ENCODE measurements around the gene TMEM132C. TPM values are rescaled to one million over a fixed set of nuclear protein-coding genes. Genes with fewer than 3 reads are reported as not detected.

TMEM132C gene
- total RNA-seq, 1 experiment from 2014 or later, result not detected

DNA sequence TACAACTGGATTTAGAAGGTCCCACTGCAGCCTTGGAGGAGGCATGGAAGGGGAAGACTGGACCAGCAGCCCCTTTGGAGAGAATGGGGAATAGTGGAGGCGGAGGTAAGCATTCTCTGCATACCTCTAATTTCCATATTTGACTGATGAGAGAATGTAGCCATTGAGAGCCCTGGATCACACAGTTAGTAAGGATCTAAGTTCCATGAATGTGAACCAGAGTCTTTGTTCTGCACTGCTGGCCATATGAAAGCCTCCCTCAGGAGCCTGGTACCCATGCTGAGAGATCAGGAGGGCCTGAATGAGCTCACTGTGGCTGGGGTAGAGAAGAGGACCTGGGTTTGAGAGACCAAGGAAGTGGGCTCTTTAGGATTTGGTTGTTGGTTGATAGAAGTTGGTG is 192.1 kb downstream of the TMEM132C start:
- Mint-ChIP-seq H3K27me3 (ENCODE audit: insufficient read depth, unreplicated experiment) (no peaks in the 10 kb centered on the region), H3K36me3 (ENCODE audit: insufficient read depth, unreplicated experiment) (no peaks in the 10 kb centered on the region), H3K4me1 (ENCODE audit: insufficient read depth, unreplicated experiment) (no peaks in the 10 kb centered on the region), H3K9me3 (ENCODE audit: unreplicated experiment) (peaks cover 25% of the 10 kb centered on the region), H3K4me3 (ENCODE audit: unreplicated experiment) (no peak overlapping the region), H3K27ac (ENCODE audit: low read depth, unreplicated experiment) (no peak overlapping the region)
- intact Hi-C loops (cut with micrococcal nuclease), result no loop called here
- POLR2A ChIA-PET, result no interaction called here
- no TSS peak for BruUV-seq (replicated peaks)
- CTCF ChIA-PET, result no interaction called here
- DNase-seq (ENCODE audit: unreplicated experiment), result no peak
- TF ChIP-seq, protein P1, sequence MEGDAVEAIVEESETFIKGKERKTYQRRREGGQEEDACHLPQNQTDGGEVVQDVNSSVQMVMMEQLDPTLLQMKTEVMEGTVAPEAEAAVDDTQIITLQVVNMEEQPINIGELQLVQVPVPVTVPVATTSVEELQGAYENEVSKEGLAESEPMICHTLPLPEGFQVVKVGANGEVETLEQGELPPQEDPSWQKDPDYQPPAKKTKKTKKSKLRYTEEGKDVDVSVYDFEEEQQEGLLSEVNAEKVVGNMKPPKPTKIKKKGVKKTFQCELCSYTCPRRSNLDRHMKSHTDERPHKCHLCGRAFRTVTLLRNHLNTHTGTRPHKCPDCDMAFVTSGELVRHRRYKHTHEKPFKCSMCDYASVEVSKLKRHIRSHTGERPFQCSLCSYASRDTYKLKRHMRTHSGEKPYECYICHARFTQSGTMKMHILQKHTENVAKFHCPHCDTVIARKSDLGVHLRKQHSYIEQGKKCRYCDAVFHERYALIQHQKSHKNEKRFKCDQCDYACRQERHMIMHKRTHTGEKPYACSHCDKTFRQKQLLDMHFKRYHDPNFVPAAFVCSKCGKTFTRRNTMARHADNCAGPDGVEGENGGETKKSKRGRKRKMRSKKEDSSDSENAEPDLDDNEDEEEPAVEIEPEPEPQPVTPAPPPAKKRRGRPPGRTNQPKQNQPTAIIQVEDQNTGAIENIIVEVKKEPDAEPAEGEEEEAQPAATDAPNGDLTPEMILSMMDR (IDR thresholded peaks at IDR 0.05; ENCODE audit: unreplicated experiment), result no peak

DNA sequence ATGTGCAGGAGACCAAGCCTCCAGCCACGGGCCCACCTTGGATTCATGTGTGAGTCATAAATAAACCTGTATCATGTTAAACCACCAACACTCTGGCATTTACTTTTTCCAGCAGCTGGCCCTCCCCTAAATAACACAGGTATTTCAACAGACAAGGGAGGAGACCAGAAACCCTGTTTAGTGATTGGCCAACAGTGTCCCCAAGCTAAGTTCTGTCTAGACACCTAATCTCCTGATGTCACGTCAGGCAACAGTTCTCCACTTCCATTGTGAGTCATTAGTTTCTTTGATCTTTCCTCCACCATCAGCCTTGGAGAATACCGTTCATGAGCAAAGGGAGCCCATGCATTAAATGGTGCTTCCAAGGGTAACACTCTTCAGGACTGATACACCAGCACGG is 196.9 kb downstream of the TMEM132C start:
- no TSS peak for BruUV-seq (replicated peaks)
- Mint-ChIP-seq H3K9me3 (ENCODE audit: unreplicated experiment) (peaks cover 49% of the 10 kb centered on the region), H3K4me1 (ENCODE audit: insufficient read depth, unreplicated experiment) (no peaks in the 10 kb centered on the region), H3K36me3 (ENCODE audit: insufficient read depth, unreplicated experiment) (no peaks in the 10 kb centered on the region), H3K27ac (ENCODE audit: low read depth, unreplicated experiment) (no peak overlapping the region), H3K27me3 (ENCODE audit: insufficient read depth, unreplicated experiment) (no peaks in the 10 kb centered on the region), H3K4me3 (ENCODE audit: unreplicated experiment) (no peak overlapping the region)
- intact Hi-C loops (cut with micrococcal nuclease), result no loop called here
- DNase-seq (ENCODE audit: unreplicated experiment), result no peak
- TF ChIP-seq, protein P1 (IDR thresholded peaks at IDR 0.05; ENCODE audit: unreplicated experiment), result no peak
- ChIA-PET POLR2A (no interaction called here), CTCF (no interaction called here)

DNA sequence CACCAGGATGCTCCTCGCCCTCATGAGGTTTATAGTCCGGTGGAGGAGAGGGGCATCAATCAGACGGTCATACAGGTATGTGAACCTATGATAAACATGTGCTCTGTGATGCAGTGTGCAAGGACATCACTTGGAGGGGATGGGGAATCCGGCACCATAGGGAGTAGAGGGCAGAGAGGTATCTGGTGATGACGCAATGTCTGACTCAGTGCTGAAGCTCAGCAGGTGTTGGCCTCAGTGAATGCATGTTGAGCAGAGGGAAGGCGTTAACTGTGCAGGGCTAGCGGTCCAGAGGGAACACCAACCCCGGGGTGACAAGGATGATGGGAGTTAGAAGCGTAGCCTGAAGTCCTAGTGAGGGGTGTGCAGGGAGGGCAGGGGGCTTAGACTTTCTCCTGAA is 200.9 kb downstream of the TMEM132C start:
- H3K27me3 Mint-ChIP-seq (ENCODE audit: insufficient read depth, unreplicated experiment), result no peaks in the 10 kb centered on the region
- DNase-seq (ENCODE audit: unreplicated experiment), result no peak
- H3K36me3 Mint-ChIP-seq (ENCODE audit: insufficient read depth, unreplicated experiment), result no peaks in the 10 kb centered on the region
- H3K4me3 Mint-ChIP-seq (ENCODE audit: unreplicated experiment), result no peak overlapping the region
- BruUV-seq (replicated peaks), result no TSS peak
- TF ChIP-seq, protein P1 (IDR thresholded peaks at IDR 0.05; ENCODE audit: unreplicated experiment), result no peak
- H3K4me1 Mint-ChIP-seq (ENCODE audit: insufficient read depth, unreplicated experiment), result no peaks in the 10 kb centered on the region
- ChIA-PET POLR2A (no interaction called here), CTCF (interaction anchor here (0.7 kb wide), 1 partner anchor 1977 kb away, joined by 3 read pairs; no protein-coding TSS in a partner anchor)
- H3K27ac Mint-ChIP-seq (ENCODE audit: low read depth, unreplicated experiment), result no peak overlapping the region
- intact Hi-C loops (cut with micrococcal nuclease), result no loop called here
- H3K9me3 Mint-ChIP-seq (ENCODE audit: unreplicated experiment), result peaks cover 38% of the 10 kb centered on the region

- no peak for DNase-seq (ENCODE audit: unreplicated experiment)
- intact Hi-C loops (cut with micrococcal nuclease), result no loop called here
- H3K27me3 Mint-ChIP-seq (ENCODE audit: insufficient read depth, unreplicated experiment), result no peaks in the 10 kb centered on the region
- peaks cover 48% of the 10 kb centered on the region for H3K9me3 Mint-ChIP-seq (ENCODE audit: unreplicated experiment)
- BruUV-seq (replicated peaks), result no TSS peak
- H3K36me3 Mint-ChIP-seq (ENCODE audit: insufficient read depth, unreplicated experiment), result peaks cover 6% of the 10 kb centered on the region
- no peak overlapping the region for H3K27ac Mint-ChIP-seq (ENCODE audit: low read depth, unreplicated experiment)
- H3K4me1 Mint-ChIP-seq (ENCODE audit: insufficient read depth, unreplicated experiment), result no peaks in the 10 kb centered on the region
- ChIA-PET POLR2A (no interaction called here), CTCF (no interaction called here)
- no peak overlapping the region for H3K4me3 Mint-ChIP-seq (ENCODE audit: unreplicated experiment)
- TF ChIP-seq, protein P1 (IDR thresholded peaks at IDR 0.05; ENCODE audit: unreplicated experiment), result no peak
These were observed 202.0 kb downstream of the TMEM132C start for GRCh38 chr12:128468926-128469325.
